GM19455 (cell line): Measurements from ENCODE around the gene PIK3AP1.

ENCODE experiments used
- ATAC-seq: cut with Tn5 transposase; IDR thresholded peaks from one replicate; pipeline ENCODE4 v1.9.1; 2021; ENCODE audit not compliant: unreplicated experiment

PIK3AP1 gene

GRCh38 chr10:96648297-96648696, 72.0 kb downstream of the PIK3AP1 start:
- ATAC-seq, result no peak

- ATAC-seq, result no peak
Measured at GRCh38 chr10:96647466-96647865, 72.8 kb downstream of the PIK3AP1 start.

- ATAC-seq, result no peak
Measured at GRCh38 chr10:96646751-96647166, 73.6 kb downstream of the PIK3AP1 start.

GRCh38 chr10:96646301-96646700, 74.0 kb downstream of the PIK3AP1 start:
- no peak for ATAC-seq

- ATAC-seq, result no peak
Measured at GRCh38 chr10:96645191-96645721, 75.1 kb downstream of the PIK3AP1 start.

GRCh38 chr10:96643920-96644319, 76.4 kb downstream of the PIK3AP1 start:
- no peak for ATAC-seq

GRCh38 chr10:96642973-96643372, 77.3 kb downstream of the PIK3AP1 start:
- ATAC-seq, result no peak

- ATAC-seq, result no peak
Measured at GRCh38 chr10:96642530-96642929, 77.8 kb downstream of the PIK3AP1 start.

- no peak for ATAC-seq
Measured at GRCh38 chr10:96641396-96642295, 78.7 kb downstream of the PIK3AP1 start.

GRCh38 chr10:96639899-96640298, 80.4 kb downstream of the PIK3AP1 start:
- ATAC-seq, result no peak

- ATAC-seq, result no peak
Measured at GRCh38 chr10:96638696-96639095, 81.6 kb downstream of the PIK3AP1 start.

- ATAC-seq, result no peak
Measured at GRCh38 chr10:96638120-96638519, 82.2 kb downstream of the PIK3AP1 start.

GRCh38 chr10:96637709-96638108, 82.6 kb downstream of the PIK3AP1 start:
- ATAC-seq, result no peak

GRCh38 chr10:96636551-96636950, 83.8 kb downstream of the PIK3AP1 start:
- ATAC-seq, result no peak

GRCh38 chr10:96632974-96633710, 87.2 kb downstream of the PIK3AP1 start:
- ATAC-seq, result no peak

GRCh38 chr10:96627292-96627691, 93.0 kb downstream of the PIK3AP1 start:
- no peak for ATAC-seq

- no peak for ATAC-seq
Measured at GRCh38 chr10:96626795-96627194, 93.5 kb downstream of the PIK3AP1 start.

- no peak for ATAC-seq
Measured at GRCh38 chr10:96625173-96625572, 95.1 kb downstream of the PIK3AP1 start.

- no peak for ATAC-seq
Measured at GRCh38 chr10:96622013-96622787, 98.1 kb downstream of the PIK3AP1 start.

GRCh38 chr10:96619796-96620773, 100.2 kb downstream of the PIK3AP1 start:
- no peak for ATAC-seq
